ENCODE data around the gene PRC1. TPM values are rescaled to one million over a fixed set of nuclear protein-coding genes. Genes with fewer than 3 reads are reported as not detected.

Gene PRC1
- total RNA-seq, 1 experiment from 2014 or later, result 125 TPM

GRCh38 chr15:90934949-90935751 lies 59.2 kb downstream of the PRC1 start, which contains the start of gene UNC45A:
Gene UNC45A, plus strand, starts transcription at chr15:90935285. Its CDS starts 40 bp downstream, at chr15:90935325.
- Mint-ChIP-seq H3K27me3 (ENCODE audit: insufficient read depth, unreplicated experiment) (no peaks in the 10 kb centered on the region), H3K4me1 (ENCODE audit: insufficient read depth, unreplicated experiment) (peaks cover 35% of the 10 kb centered on the region), H3K4me3 (ENCODE audit: unreplicated experiment) (peak within 1 kb of the TSS; percentile 90), H3K9me3 (ENCODE audit: unreplicated experiment) (no peaks in the 10 kb centered on the region), H3K36me3 (ENCODE audit: insufficient read depth, unreplicated experiment) (peaks cover 39% of the 10 kb centered on the region), H3K27ac (ENCODE audit: low read depth, unreplicated experiment) (peak within 1 kb of the TSS; percentile 75)
- intact Hi-C loops (cut with micrococcal nuclease), result loop anchor here (2.0 to 5.0 kb wide), 2 partner anchors 20 to 288 kb away; partner anchors contain the start of gene RCCD1
- POLR2A ChIA-PET, result interaction anchor here (0.6 to 10.1 kb wide), 22 partner anchors 9 to 1950 kb away, joined by 3 to 150 read pairs (median 4); partner anchors contain the start of genes CIB1, GDPGP1, MAN2A2 and RCCD1
- CTCF ChIA-PET, result interaction anchor here (0.6 to 11.6 kb wide), 31 partner anchors 9 to 1448 kb away, joined by 3 to 131 read pairs (median 4); partner anchors contain the start of genes MAN2A2, RCCD1 and VPS33B
- DNase-seq (ENCODE audit: unreplicated experiment), result peak; percentile 91
- no TSS peak for BruUV-seq (replicated peaks)
- TF ChIP-seq, protein P1, sequence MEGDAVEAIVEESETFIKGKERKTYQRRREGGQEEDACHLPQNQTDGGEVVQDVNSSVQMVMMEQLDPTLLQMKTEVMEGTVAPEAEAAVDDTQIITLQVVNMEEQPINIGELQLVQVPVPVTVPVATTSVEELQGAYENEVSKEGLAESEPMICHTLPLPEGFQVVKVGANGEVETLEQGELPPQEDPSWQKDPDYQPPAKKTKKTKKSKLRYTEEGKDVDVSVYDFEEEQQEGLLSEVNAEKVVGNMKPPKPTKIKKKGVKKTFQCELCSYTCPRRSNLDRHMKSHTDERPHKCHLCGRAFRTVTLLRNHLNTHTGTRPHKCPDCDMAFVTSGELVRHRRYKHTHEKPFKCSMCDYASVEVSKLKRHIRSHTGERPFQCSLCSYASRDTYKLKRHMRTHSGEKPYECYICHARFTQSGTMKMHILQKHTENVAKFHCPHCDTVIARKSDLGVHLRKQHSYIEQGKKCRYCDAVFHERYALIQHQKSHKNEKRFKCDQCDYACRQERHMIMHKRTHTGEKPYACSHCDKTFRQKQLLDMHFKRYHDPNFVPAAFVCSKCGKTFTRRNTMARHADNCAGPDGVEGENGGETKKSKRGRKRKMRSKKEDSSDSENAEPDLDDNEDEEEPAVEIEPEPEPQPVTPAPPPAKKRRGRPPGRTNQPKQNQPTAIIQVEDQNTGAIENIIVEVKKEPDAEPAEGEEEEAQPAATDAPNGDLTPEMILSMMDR (IDR thresholded peaks at IDR 0.05; ENCODE audit: unreplicated experiment), result no peak

- CTCF ChIA-PET, result interaction anchor here (0.6 to 11.6 kb wide), 35 partner anchors 8 to 1448 kb away, joined by 3 to 131 read pairs (median 4); partner anchors contain the start of genes MAN2A2 and RCCD1
- TF ChIP-seq, protein P1 (IDR thresholded peaks at IDR 0.05; ENCODE audit: unreplicated experiment), result peak; percentile 56
- peaks cover 35% of the 10 kb centered on the region for H3K4me1 Mint-ChIP-seq (ENCODE audit: insufficient read depth, unreplicated experiment)
- intact Hi-C loops (cut with micrococcal nuclease), result loop anchor here (2.0 to 5.0 kb wide), 2 partner anchors 20 to 287 kb away; partner anchors contain the start of gene RCCD1
- peak; percentile 90 for DNase-seq (ENCODE audit: unreplicated experiment)
- H3K4me3 Mint-ChIP-seq (ENCODE audit: unreplicated experiment), result peak overlapping the region; percentile 90
- peaks cover 37% of the 10 kb centered on the region for H3K36me3 Mint-ChIP-seq (ENCODE audit: insufficient read depth, unreplicated experiment)
- no TSS peak for BruUV-seq (replicated peaks)
- H3K27me3 Mint-ChIP-seq (ENCODE audit: insufficient read depth, unreplicated experiment), result no peaks in the 10 kb centered on the region
- no peak overlapping the region for H3K27ac Mint-ChIP-seq (ENCODE audit: low read depth, unreplicated experiment)
- no peaks in the 10 kb centered on the region for H3K9me3 Mint-ChIP-seq (ENCODE audit: unreplicated experiment)
- POLR2A ChIA-PET, result interaction anchor here (0.6 to 10.1 kb wide), 18 partner anchors 8 to 1951 kb away, joined by 3 to 150 read pairs (median 4); partner anchors contain the start of genes CIB1, GDPGP1, MAN2A2 and RCCD1
Observed at GRCh38 chr15:90934256-90934948, 59.9 kb downstream of the PRC1 start.

- H3K36me3 Mint-ChIP-seq (ENCODE audit: insufficient read depth, unreplicated experiment), result peaks cover 32% of the 10 kb centered on the region
- peaks cover 35% of the 10 kb centered on the region for H3K4me1 Mint-ChIP-seq (ENCODE audit: insufficient read depth, unreplicated experiment)
- TF ChIP-seq, protein P1 (IDR thresholded peaks at IDR 0.05; ENCODE audit: unreplicated experiment), result no peak
- intact Hi-C loops (cut with micrococcal nuclease), result loop anchor here (2.0 to 5.0 kb wide), 2 partner anchors 100 to 286 kb away; no protein-coding TSS in a partner anchor
- H3K27ac Mint-ChIP-seq (ENCODE audit: low read depth, unreplicated experiment), result no peak overlapping the region
- no peak overlapping the region for H3K4me3 Mint-ChIP-seq (ENCODE audit: unreplicated experiment)
- H3K9me3 Mint-ChIP-seq (ENCODE audit: unreplicated experiment), result no peaks in the 10 kb centered on the region
- POLR2A ChIA-PET, result interaction anchor here (0.8 to 10.1 kb wide), 7 partner anchors 11 to 1980 kb away, joined by 3 to 150 read pairs (median 20); partner anchors contain the start of genes MAN2A2 and PRC1
- CTCF ChIA-PET, result interaction anchor here (0.5 to 11.6 kb wide), 30 partner anchors 7 to 1145 kb away, joined by 3 to 131 read pairs (median 4); partner anchors contain the start of genes MAN2A2 and RCCD1
- H3K27me3 Mint-ChIP-seq (ENCODE audit: insufficient read depth, unreplicated experiment), result no peaks in the 10 kb centered on the region
- DNase-seq (ENCODE audit: unreplicated experiment), result no peak
- no TSS peak for BruUV-seq (replicated peaks)
Observed at GRCh38 chr15:90933301-90933700, 61.0 kb downstream of the PRC1 start.
